MM.1S (cell line): ENCODE data around the gene DOCK4.

ENCODE experiments used
- EZH2 ChIP-seq: fragments of 300-600 bp; sonication (generic); optimal IDR thresholded peaks from 2 replicates; pipeline ENCODE3; 2017; ENCODE audit warnings: low read depth, mild to moderate bottlenecking, antibody characterized with exemption, low read length, mixed read lengths
- EZH2phosphoT487 ChIP-seq: fragments of 300-600 bp; sonication (generic); IDR thresholded peaks from 2 replicates; pipeline ENCODE4 v1.6.1; 2018; ENCODE audit warnings: antibody characterized with exemption, low read length
- TF ChIP-seq, protein P1 (sequence below): fragments of 300-600 bp; sonication (generic); IDR thresholded peaks from 2 replicates; pipeline ENCODE4 v1.5.1; 2016; ENCODE audit warnings: antibody characterized with exemption, low read length, mixed read lengths

DNA sequence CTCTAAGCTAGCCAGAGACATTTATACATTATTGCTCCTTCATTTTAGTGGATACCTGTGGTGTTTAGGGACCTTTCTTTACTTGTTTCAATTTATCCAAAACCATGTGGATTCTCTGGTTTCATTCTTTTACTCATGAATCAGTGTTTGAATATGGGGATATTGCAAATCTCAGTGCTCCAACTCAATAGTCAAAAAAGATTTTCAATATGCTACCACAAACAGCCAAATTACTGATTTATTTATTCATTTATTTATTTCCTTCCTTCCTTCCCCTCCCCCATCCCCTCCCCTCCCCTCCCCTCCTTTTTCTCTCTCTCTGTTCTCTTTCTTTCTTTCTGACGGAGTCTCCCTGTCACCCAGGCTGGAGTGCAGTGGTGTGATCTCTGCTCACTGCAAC, 390.8 kb downstream of the DOCK4 start:
- TF ChIP-seq, protein P1, sequence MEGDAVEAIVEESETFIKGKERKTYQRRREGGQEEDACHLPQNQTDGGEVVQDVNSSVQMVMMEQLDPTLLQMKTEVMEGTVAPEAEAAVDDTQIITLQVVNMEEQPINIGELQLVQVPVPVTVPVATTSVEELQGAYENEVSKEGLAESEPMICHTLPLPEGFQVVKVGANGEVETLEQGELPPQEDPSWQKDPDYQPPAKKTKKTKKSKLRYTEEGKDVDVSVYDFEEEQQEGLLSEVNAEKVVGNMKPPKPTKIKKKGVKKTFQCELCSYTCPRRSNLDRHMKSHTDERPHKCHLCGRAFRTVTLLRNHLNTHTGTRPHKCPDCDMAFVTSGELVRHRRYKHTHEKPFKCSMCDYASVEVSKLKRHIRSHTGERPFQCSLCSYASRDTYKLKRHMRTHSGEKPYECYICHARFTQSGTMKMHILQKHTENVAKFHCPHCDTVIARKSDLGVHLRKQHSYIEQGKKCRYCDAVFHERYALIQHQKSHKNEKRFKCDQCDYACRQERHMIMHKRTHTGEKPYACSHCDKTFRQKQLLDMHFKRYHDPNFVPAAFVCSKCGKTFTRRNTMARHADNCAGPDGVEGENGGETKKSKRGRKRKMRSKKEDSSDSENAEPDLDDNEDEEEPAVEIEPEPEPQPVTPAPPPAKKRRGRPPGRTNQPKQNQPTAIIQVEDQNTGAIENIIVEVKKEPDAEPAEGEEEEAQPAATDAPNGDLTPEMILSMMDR: no peak
- TF ChIP-seq EZH2 (no peak), EZH2phosphoT487 (no peak)
